ENCODE measurements around the gene FGD3.

FGD3 gene

GRCh38 chr9:93023521-93023815 is 76.1 kb downstream of the FGD3 start:
- H3K27ac ChIP-seq = no peak overlapping the region
- TF ChIP-seq ZFX (IDR thresholded peaks at IDR 0.05) = no peak
- no peak for TF ChIP-seq CTCF (conservative IDR thresholded peaks at IDR 0.05)

DNA sequence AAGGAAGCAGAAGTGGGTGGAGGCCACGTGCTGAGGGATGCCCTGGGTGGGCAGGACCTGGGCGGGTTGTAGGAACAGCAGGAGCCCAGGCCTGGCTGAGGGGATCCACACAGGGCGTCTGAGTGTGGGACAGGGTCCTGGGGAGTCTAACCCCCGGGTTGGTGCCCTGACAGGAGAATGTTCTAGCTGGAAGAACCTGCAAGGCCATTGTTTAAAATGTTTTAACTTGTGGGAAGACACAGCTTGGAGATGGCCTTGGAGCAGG is 77.3 kb downstream of the FGD3 start:
- TF ChIP-seq ZFX (IDR thresholded peaks at IDR 0.05) (no peak), CTCF (conservative IDR thresholded peaks at IDR 0.05) (no peak)
- no peak overlapping the region for H3K27ac ChIP-seq

- H3K27ac ChIP-seq = no peak overlapping the region
- TF ChIP-seq ZFX (IDR thresholded peaks at IDR 0.05) (no peak), CTCF (conservative IDR thresholded peaks at IDR 0.05) (no peak)
Measured at GRCh38 chr9:93024986-93025630, 77.8 kb downstream of the FGD3 start.

DNA sequence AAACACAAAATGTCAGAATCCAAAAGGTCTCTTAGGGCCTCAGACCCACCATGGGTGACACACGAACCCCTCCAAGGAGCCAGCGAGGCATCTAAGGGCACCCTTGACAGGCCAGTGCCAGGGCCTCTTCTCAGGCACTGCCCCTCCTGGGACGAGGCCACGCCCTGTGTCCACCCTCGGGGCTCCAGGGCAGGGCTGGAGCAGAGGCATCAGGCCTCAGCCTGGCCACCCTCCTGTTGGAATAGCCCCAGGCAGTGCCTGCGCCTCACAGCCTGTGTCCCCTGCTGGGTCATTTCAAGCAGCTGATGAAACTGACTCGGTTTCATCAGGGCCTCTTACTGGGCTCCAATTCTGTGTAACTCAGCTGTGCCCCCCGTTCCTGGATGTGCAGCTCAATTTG is 78.4 kb downstream of the FGD3 start:
- H3K27ac ChIP-seq = no peak overlapping the region
- no peak for TF ChIP-seq CTCF (conservative IDR thresholded peaks at IDR 0.05)
- TF ChIP-seq ZFX (IDR thresholded peaks at IDR 0.05) = no peak

GRCh38 chr9:93026640-93027039 is 79.3 kb downstream of the FGD3 start:
- TF ChIP-seq CTCF (conservative IDR thresholded peaks at IDR 0.05) = no peak
- no peak for TF ChIP-seq ZFX (IDR thresholded peaks at IDR 0.05)
- no peak overlapping the region for H3K27ac ChIP-seq

GRCh38 chr9:93027750-93028149 is 80.4 kb downstream of the FGD3 start:
- TF ChIP-seq CTCF (conservative IDR thresholded peaks at IDR 0.05) (no peak), ZFX (IDR thresholded peaks at IDR 0.05) (no peak)
- no peak overlapping the region for H3K27ac ChIP-seq

GRCh38 chr9:93028448-93029006 is 81.2 kb downstream of the FGD3 start:
- no peak overlapping the region for H3K27ac ChIP-seq
- TF ChIP-seq CTCF (conservative IDR thresholded peaks at IDR 0.05) = no peak
- TF ChIP-seq ZFX (IDR thresholded peaks at IDR 0.05) = no peak

Data from C4-2B (cell line).